HG02678 (cell line): ENCODE measurements around the gene ALAS1.

Experiments used
- ATAC-seq: cut with Tn5 transposase; IDR thresholded peaks from one replicate; pipeline ENCODE4 v1.9.1; 2021; ENCODE audit warnings: mild to moderate bottlenecking, moderate library complexity; ENCODE audit not compliant: unreplicated experiment

ALAS1 gene

DNA sequence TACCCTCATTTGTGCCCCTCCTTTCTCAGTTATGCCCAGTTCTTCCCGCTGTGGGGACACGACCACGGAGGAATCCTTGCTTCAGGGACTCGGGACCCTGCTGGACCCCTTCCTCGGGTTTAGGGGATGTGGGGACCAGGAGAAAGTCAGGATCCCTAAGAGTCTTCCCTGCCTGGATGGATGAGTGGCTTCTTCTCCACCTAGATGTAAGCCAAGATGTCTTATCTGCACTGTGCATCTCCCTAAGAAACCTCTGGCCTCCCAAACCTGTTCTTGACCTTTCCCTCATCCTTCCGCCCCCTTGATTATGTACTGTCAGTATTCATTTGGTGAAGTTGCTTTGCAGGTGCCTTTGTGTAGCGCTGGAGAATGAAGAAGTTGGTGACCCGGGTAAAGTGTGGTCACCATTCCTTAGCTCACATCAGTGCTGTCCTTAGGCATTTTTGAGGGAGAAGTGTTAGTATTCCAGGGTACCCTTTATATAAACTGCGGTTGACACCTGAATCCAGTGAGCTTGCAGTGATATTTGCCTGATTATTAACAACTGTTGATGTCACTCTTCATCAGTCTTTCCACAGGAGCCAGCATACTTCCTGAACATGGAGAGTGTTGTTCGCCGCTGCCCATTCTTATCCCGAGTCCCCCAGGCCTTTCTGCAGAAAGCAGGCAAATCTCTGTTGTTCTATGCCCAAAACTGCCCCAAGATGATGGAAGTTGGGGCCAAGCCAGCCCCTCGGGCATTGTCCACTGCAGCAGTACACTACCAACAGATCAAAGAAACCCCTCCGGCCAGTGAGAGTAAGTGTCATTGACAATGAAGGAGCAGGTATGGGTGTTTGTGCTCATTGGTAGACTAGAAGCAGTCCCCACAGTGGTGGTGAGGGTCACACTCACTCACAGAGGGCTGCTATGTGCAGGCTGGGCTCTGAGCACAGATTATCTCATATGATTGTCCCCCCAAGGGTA is 966 bp downstream of the ALAS1 start:
- no peak for ATAC-seq

DNA sequence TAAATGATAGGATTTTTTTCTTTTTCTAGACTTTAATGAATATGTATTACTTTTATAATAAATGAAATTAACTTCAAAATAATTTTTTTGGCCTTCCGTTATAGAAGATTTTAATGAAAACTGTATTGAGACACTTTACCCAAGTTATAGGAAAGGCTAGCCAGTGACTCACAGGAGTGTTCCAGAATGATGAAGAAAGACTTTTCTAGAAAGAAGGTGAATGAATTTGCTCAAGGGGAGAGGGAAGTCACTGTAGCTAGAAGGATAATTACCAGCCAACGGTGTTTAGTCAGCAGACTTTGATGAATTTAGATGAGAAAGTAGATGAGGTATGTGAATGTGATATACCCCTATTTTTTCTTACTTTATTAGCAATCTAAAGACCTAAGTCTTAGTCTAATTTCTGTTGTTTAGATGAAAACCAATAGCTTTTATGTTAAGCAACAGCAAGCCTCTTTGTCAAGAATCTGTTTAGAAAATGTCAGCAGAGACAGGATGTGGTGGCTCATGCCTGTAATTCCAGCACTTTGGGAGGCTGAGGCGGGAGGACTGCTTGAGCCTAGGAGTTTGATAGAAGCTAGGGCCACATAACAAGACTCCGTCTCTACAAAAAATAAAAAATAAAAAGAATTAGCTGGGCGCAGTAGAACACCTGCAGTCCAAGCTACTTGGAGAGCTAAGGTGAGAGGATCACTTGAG is 3.2 kb downstream of the ALAS1 start:
- no peak for ATAC-seq

DNA sequence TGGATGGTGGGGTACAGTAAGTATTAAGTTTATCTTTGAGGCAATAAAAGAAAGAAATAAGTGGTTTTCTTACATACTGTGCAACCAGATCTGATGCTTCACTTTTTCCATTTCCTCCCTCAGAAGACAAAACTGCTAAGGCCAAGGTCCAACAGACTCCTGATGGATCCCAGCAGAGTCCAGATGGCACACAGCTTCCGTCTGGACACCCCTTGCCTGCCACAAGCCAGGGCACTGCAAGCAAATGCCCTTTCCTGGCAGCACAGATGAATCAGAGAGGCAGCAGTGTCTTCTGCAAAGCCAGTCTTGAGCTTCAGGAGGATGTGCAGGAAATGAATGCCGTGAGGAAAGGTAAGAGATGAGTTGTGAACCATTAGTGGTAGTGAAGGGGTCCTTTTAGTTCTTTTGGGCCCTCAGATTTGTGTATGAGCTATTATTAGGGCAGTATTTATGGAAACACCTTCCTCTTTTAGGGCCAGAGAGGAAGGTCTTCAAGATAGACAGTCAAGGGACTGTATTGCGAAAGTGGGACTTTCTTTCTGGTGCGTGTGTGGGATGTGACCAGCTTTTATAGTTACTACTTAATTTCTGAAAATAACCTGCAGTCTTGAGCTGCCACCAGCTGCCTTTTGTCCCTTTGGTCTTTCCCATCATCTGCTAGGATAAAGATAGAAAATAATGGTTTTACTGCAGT is 4.6 kb downstream of the ALAS1 start:
- ATAC-seq, result no peak

DNA sequence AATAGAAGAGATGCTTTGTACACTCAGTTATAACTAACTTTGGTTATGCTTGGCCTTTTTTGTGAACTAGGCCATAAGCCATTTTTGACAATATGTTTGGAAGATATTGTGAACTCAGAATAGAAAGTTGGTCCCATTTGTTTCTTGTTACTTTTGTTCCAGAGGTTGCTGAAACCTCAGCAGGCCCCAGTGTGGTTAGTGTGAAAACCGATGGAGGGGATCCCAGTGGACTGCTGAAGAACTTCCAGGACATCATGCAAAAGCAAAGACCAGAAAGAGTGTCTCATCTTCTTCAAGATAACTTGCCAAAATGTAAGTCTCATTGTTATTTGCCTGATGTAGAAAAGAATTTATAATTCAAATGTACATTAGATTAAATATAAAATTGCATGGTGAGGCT is 5.7 kb downstream of the ALAS1 start:
- ATAC-seq, result no peak

DNA sequence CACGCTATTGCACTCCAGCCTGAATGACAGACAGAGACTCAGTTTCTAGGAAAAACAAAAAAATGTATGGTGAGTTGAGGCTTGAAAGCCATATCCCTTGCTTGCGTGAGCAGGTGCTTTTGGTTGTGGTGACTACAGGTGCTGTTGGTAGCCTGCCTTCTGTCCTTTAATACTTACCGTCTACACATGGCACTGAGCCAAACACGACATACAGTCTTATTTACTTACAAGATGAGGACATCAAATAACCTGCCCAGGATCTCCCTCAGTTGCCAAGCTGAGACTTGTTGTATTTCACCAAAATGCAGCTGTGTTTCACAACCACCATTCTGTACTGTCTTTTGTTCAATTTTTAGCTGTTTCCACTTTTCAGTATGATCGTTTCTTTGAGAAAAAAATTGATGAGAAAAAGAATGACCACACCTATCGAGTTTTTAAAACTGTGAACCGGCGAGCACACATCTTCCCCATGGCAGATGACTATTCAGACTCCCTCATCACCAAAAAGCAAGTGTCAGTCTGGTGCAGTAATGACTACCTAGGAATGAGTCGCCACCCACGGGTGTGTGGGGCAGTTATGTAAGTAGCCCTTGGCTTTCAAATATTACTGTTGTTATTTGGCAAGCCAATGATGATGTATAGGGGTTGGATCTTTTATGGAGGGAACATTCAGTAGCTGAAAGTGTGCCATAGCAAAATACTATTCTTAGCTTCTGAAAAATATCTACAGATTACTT is 6.5 kb downstream of the ALAS1 start:
- ATAC-seq, result no peak

DNA sequence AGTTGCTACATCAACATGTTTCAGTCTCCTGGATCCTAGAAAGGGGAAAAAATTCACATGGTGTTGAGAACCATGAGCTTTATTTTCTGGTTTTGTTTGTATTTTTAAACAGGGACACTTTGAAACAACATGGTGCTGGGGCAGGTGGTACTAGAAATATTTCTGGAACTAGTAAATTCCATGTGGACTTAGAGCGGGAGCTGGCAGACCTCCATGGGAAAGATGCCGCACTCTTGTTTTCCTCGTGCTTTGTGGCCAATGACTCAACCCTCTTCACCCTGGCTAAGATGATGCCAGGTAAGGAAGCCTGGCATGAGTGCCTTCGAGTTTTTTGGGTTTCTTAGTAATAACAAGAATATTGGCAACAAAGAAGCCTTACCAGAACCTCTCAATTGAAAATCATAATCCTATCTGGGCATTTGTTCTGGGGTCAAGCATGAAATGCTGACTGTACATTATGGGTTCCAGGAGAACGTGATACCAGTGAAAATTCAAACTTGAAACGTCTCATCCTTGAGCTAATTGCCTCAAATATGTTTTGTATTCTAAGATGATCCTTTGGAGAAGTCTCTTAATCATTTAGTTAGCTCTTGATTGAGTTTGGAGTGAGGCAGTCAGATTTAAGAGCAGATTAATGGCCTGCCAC is 7.9 kb downstream of the ALAS1 start:
- ATAC-seq, result no peak

DNA sequence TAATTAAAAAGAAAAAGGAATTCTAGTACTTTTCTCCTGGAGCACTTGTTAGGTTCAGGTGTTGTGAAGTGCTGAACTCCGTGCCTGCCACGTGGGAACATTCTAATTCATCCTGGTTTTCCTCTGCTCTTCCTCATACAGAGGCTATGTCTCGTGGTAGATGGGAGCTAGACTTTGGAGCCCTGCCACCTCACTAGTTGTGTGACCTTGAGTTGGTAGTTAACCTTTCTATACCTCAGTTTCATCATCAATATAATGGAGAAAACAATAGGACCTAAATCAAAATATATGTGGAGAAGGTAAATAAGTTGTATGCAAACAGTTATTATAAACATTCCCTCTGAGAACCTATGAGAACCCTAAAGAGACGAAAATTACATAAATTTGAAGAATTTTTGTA is 10.6 kb downstream of the ALAS1 start:
- no peak for ATAC-seq

DNA sequence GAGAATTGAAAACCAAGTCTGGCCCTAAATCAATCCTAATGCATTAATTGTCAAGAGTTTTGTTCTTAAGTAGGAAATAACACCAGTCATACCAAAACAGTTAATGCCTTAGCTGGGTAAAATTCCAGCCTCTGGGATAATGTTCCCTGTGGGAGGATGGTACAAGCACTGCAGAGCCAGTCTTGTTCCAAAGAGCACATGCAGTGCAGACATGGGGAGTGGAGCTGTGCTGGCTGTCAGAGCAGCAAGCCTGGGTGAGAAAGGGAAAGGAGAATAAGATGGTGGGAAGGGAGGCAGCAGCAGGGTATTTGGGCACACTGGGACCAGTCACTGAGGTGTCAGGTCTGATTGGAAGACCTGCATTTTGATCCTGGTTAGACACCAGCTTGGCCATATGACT is 12.1 kb downstream of the ALAS1 start:
- no peak for ATAC-seq

DNA sequence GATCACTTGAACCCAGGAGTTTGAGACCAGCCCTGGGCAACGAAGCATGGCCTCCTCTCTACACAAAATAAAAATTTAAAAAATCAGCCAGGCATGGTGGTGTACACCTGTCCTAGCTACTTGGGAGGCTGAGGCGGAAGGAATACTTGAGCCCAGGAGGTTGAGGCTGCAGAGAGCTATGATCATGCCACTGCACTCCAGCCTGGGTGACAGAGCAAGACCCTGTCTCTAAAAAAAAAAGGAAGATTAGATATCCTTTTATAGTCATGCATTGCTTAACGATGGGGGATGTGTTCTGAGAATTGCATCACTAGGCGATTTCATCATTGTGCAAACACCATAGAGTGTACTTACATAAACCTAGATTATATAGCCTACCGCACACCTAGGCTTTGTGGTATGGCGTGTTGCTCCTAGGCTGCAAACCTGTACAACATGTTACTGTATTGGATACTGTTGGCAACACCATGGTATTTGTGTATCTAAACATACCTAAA is 12.6 kb downstream of the ALAS1 start:
- ATAC-seq, result no peak

DNA sequence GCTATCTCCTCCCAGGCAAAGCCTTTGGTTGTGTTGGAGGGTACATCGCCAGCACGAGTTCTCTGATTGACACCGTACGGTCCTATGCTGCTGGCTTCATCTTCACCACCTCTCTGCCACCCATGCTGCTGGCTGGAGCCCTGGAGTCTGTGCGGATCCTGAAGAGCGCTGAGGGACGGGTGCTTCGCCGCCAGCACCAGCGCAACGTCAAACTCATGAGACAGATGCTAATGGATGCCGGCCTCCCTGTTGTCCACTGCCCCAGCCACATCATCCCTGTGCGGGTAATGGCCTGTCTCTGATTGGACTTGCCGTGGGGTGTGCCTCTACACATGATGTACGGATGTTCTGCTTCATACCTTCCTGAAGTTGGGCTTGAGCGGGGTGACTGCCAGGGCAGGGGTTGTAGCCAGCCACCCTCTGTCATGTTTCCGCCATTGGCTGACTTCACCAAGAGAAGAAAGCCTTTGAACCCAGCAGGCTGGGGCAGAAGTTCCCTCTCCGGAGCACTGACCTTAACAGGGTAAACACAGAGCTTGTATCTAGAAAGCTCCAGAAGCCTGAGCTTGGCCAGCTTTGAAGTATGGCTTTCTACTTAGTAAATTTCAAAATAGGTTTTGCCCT is 13.4 kb downstream of the ALAS1 start:
- ATAC-seq, result no peak

DNA sequence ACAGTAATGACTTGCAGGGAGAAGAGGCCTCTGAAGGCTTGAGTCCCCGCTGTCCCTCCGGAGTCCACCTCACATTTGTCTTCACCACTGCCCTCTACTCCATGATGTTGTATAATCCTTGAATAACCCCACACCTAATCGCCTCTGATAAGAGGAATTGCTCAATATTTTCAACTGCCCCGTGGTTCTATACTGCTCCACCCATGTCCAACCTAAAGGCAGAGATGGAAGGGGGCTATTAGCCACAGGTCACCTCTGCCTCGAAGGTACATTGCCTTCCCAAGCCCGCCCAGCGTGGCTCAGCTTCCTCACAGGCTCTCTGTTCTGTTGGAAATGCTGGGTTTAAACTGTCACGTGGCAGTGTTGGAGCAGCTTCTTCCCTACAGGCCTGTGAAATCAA is 15.0 kb downstream of the ALAS1 start:
- no peak for ATAC-seq

DNA sequence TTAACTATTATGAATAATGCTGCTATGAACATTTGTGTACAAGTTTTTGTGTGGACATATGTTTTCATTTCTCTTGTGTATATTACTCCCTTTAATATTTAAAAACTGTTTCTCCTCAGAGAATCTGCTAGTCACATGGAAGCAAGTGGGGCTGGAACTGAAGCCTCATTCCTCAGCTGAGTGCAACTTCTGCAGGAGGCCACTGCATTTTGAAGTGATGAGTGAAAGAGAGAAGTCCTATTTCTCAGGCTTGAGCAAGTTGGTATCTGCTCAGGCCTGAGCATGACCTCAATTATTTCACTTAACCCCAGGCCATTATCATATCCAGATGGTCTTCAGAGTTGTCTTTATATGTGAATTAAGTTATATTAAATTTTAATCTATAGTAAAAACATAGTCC is 15.9 kb downstream of the ALAS1 start:
- ATAC-seq, result no peak

DNA sequence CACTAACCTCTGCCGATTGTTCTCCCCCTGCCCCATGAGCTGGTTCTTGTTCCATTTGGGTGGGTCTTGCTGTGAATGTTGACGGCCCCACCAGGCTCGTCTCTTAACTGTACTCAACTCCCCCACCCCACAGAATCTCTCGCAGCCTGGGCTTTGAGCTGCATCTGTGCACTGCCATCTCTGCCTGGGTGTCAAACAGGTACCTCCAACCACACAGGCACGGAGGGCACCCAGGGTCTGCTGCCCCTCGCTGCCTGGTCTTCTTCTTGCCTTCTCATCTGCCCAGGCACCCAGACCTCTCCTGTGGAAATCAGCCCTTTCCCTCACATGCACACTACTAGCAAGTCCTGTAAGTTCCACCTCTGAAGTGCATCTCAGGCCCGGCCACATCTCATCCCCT is 17.4 kb downstream of the ALAS1 start:
- no peak for ATAC-seq

DNA sequence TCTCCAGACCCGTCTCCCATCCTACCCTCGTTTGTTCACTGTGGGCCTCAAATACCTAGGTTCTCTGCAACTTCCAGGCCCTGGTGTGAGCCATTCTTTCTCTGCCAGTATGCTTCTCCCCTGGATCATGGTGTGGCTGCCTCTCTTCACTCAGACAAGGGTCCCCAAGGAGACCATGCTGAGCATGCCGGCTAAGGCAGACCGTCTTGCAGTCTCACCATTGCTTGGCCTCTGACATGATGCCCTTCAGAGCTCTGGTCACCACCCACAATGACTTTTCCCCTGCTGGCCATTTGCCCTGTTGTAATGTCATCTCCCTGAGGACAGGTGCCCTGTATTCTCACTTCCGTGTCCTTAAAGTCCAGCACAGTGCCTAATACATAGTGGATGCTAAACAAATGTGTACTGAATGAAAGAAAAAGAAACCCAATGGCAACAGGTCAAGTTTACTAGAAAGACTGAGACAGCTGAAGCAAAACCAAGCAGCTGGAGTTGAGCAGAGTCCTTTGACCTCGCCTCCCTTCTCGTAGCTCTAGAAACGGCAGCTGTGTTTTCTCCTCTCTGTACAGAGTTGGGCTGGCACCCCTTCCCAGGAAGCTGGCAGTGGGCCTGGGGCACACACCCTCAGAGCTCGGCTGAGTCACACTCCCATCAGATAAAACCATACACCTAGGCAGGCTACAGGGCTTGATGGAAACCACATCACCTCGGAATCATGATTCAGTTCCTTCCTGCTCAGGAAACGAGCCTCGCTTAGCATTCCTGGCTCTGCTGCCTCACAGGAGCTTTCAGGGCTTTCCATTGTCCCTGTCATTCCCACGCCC is 18.8 kb downstream of the ALAS1 start:
- no peak for ATAC-seq

DNA sequence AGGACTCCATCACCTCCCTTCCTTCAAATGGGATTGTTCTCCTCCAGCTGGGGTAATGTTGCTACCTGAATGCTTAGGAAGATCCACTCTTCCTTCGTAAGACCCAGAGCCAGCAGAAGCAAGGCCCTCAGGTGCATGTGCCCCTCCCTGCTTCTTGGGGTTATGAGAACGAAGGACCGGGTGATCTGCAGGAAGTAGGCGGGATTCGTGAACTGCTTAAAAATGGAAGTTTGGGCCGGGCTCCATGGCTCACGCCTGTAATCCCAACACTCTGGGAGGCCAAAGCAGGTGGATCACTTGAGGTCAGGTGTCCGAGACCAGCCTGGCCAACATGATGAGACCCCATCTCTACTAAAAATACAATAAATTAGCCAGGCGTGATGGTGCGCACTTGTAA is 19.4 kb downstream of the ALAS1 start:
- ATAC-seq, result no peak

DNA sequence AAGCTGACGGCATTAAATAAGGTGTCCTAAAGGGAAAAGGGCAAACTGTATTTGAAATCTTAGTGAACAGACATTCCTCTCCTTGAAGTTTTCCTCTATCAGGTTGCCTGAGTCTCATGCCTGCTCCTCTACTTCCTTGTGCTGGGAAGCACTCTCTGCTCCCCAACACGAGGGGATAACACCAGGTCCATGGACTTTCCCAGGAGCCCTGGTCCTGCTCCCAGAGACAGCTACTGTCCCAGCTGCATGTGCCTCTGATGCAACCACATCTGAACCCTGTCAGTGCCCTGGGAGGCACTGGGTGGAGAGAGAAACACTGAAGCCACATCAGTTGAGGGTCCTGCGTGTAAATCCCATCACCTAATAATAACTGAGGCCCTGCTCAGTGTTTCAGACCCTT is 20.1 kb downstream of the ALAS1 start:
- no peak for ATAC-seq

DNA sequence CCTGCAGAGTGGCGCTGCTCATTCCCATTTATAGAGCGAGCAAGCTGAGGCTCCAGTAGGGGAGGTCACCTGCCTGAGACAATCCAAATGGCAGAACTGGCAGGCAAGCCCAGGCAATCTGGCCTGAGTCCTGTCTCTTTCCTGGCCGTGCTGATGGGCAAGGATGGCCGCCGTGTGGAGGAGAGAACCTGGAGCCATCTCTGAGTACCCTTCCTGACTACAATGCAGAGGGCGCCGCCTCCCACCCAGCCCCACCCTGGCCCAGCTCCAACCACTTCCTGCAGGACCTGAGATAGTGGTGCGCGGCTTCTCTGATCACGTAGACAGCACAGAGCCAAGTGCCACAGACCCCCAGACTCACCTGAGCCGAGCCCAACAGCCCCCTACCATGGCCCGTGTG is 20.5 kb downstream of the ALAS1 start:
- no peak for ATAC-seq

DNA sequence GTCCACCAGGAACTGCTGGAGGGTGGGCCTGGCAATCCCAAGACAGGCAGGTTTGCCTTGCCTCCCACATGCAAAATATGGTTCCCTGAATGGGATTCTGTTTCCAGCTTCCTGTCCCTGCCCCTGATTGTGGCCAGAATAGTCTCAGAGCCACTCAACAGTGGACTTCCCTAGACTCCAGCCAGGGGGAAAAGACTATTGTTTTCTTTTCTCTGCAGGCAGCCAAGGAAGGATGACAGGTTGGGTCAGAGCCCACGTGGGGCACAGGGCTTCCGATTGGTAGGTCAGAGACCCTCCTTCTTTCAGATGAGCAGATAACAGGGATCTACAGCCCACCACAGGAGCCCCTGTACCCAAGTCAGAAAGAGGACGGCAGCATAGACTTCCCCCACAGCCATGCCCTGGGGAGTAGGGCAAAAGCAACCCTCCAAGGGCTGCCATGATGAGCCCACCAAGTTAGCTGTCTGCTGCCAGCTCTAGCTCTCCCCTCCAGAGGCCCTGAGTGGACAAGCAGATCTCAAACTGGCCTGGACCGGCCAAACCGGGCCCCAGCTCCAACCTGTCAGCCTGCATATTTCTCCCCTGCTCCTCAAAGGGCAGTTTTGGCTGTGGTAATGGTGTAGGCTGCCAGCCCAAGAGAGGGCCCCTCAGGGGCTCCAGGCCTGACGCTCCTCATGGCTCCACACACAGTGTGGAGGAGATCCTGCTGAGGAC is 21.1 kb downstream of the ALAS1 start:
- no peak for ATAC-seq
